Ovary (tissue), 9 donors: ENCODE data around the gene PRIMA1. TPM values are rescaled to one million over a fixed set of nuclear protein-coding genes. Genes with fewer than 3 reads are reported as not detected.

Experiments used
- DNase-seq, 5 donors: peaks; one replicate each; pipeline ENCODE4 v3.0.0-alpha.2; 2019 to 2020
- H3K27ac ChIP-seq, 2 donors: fragments of 200-600 bp; one replicate each; pipeline versions ENCODE4 v1.5.1 to v1.8.0; 2019 to 2022
- H3K27me3 ChIP-seq: fragments of 200-600 bp; one replicate; pipeline ENCODE4 v1.8.0; 2022
- H3K36me3 ChIP-seq: fragments of 200-600 bp; sonication (generic); one replicate; pipeline ENCODE4 v1.5.1; 2019
- H3K4me1 ChIP-seq: one replicate; pipeline ENCODE4 v1.8.1; 2013; ENCODE audit warnings: mild to moderate bottlenecking, moderate library complexity; ENCODE audit not compliant: insufficient read depth
- H3K4me3 ChIP-seq: fragments of 200-600 bp; sonication (generic); one replicate; pipeline ENCODE4 v1.5.1; 2017
- H3K9me3 ChIP-seq, 2 donors: fragments of 200-600 bp in 1 of 2; sonication (generic) in 1 of 2; one replicate each; pipeline versions ENCODE4 v1.5.1 to v1.8.1; 2013 to 2019; ENCODE audit warnings: mild to moderate bottlenecking in 1 of 2, moderate library complexity in 1 of 2
- EP300 ChIP-seq: sonication (generic); formaldehyde crosslinking; IDR thresholded peaks from one replicate; pipeline ENCODE4 v1.6.1; 2017; ENCODE audit warnings: antibody characterized with exemption
- POLR2A ChIP-seq: fragments of 450-650 bp; IDR thresholded peaks from one replicate; pipeline ENCODE4 v1.6.1; 2017; ENCODE audit warnings: antibody characterized with exemption, mild to moderate bottlenecking, moderate library complexity
- WGBS, 3 donors: extraction: QIAGEN DNeasy Blood & Tissue Kit in 1 of 3; methylation state at CpG; one replicate each; pipeline versions ENCODE4 v1.1.5 to v1.1.7; 2013 to 2017; 5-methylcytosine and 5-hydroxymethylcytosine counted together
- intact Hi-C, 4 donors: fragments of 100-400 bp; cut with DNase I; formaldehyde crosslinking; loops; one replicate each; pipeline versions ENCODE4 v1.11.0 to v1.15.1; 2022 to 2023
- polyA plus RNA-seq, 2 donors: library from polyadenylated mRNA; stranded (reverse); fragments of 200-250 nt in 1 of 2; fragments of 350-450 nt in 1 of 2; fragmentation: Illumina TruSeq in 1 of 2; extraction: RNeasy Lipid Tissue Mini Kit (QIAGEN cat#74804) in 1 of 2; gene quantifications; one replicate each; pipeline ENCODE4 v1.2.3, GENCODE V29; 2013 to 2014
- total RNA-seq, 7 donors: library from RNA; depleted of rRNA in 2 of 7; stranded (reverse); fragments of >200 nt in 2 of 7; fragmentation: NEBNext Ultra II Directional in 3 of 7; extraction: Animal tissue kit (Norgen Biotek cat#: 25700) in 3 of 7; gene quantifications; one replicate each; pipeline versions ENCODE4 v1.1.0 to v1.2.4, GENCODE V29; 2016 to 2023
- TF ChIP-seq, protein P1 (sequence below), 3 donors: fragments of 450-650 bp in 2 of 3; fragments of 200-600 bp in 1 of 3; IDR thresholded peaks; one replicate each; pipeline versions ENCODE4 v1.5.1 to v1.8.0; 2016 to 2022; ENCODE audit warnings: antibody characterized with exemption in 3 of 3, mild to moderate bottlenecking in 1 of 3
- donor health status: DM: no; HTN: no; CAD: no; lungs with moderate emphysema.
- donor health status: DM: no; HTN: no; CAD: no.
- donor health status: Bipolar disorder and iron deficiency.
- donor health status: DM: yes; HTN: yes; CAD: no.
- donor health status: DM: no; HTN: no; CAD: no.
- donor health status: DM: yes; HTN: yes; CAD: no.

The PRIMA1 gene
- total and polyA plus RNA-seq, 9 donors = 2.3 to 11.5 (median 4.2) TPM

DNA sequence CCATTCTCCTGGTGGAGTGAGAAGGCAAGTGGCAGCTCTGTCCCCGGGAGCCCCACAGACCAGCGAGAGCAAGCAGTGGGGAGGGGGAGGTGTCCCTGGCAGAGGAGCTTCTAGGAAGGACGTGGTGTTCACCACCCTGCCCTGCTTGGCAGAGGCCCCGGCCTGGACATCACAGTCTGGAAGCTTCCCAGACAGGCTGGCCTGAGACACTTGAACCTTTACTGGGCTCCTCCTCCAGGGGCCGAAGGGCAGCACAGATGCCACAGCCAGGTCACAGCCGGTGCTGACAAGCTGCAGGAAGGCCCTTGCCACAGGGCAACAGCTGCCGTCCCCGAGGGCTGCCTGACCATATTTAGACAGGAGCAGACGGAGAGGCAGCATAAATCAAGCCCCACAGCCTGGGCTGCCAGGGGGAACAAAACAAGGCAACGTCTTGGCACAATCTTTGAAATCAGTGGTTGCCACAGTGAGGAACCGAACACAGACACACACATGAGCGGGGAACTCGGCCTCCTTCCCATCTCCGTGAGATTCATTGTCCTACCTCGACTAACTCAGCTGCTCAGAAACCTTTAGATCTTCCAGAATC, 28.5 kb downstream of the PRIMA1 start:
- peaks cover 2% of the 10 kb centered on the region for H3K4me1 ChIP-seq
- no peak overlapping the region for H3K4me3 ChIP-seq
- no peaks in the 10 kb centered on the region for H3K36me3 ChIP-seq
- H3K9me3 ChIP-seq = no peaks in the 10 kb centered on the region
- peak; percentile 13 to 65 (median 31) for DNase-seq
- TF ChIP-seq, protein P1, sequence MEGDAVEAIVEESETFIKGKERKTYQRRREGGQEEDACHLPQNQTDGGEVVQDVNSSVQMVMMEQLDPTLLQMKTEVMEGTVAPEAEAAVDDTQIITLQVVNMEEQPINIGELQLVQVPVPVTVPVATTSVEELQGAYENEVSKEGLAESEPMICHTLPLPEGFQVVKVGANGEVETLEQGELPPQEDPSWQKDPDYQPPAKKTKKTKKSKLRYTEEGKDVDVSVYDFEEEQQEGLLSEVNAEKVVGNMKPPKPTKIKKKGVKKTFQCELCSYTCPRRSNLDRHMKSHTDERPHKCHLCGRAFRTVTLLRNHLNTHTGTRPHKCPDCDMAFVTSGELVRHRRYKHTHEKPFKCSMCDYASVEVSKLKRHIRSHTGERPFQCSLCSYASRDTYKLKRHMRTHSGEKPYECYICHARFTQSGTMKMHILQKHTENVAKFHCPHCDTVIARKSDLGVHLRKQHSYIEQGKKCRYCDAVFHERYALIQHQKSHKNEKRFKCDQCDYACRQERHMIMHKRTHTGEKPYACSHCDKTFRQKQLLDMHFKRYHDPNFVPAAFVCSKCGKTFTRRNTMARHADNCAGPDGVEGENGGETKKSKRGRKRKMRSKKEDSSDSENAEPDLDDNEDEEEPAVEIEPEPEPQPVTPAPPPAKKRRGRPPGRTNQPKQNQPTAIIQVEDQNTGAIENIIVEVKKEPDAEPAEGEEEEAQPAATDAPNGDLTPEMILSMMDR (IDR thresholded peaks at IDR 0.05) = no peak
- TF ChIP-seq EP300 (no peak), POLR2A (no peak)
- 12 to 19% (median 17%) methylated on average over 15 of the region's 15 CpGs for WGBS, 3 donors
- H3K27me3 ChIP-seq = no peaks in the 10 kb centered on the region
- no peak overlapping the region for H3K27ac ChIP-seq
- intact Hi-C loops = no loop called here

DNA sequence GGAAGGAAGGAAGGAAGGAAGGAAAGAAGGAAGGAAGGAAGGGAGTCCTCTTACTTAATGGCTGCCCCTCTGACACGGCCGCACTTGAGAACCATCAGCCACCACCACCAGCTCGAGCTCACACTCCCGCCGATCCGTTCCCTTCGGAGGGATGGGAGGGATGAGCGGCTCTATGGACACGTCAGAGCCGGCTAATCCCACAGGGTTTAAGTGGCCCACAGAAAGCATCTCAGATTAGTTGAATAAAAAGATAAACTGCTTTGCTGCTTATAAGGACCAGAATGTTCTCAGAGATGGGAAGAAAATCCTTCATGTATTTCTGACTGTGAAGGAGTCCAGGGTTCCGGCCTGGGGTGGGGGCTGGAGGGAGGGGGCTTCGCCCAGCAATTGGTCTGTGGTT, 31.1 kb downstream of the PRIMA1 start:
- 83 to 92% (median 91%) methylated on average over 12 of the region's 12 CpGs for WGBS, 3 donors
- Histone ChIP-seq H3K9me3 (no peaks in the 10 kb centered on the region), H3K4me1 (peaks cover 2% of the 10 kb centered on the region), H3K4me3 (no peak overlapping the region), H3K27me3 (no peaks in the 10 kb centered on the region), H3K36me3 (no peaks in the 10 kb centered on the region), H3K27ac (no peak overlapping the region)
- intact Hi-C loops = no loop called here
- no peak for DNase-seq
- TF ChIP-seq EP300 (no peak), POLR2A (no peak)
- TF ChIP-seq, protein P1 (IDR thresholded peaks at IDR 0.05) = no peak

DNA sequence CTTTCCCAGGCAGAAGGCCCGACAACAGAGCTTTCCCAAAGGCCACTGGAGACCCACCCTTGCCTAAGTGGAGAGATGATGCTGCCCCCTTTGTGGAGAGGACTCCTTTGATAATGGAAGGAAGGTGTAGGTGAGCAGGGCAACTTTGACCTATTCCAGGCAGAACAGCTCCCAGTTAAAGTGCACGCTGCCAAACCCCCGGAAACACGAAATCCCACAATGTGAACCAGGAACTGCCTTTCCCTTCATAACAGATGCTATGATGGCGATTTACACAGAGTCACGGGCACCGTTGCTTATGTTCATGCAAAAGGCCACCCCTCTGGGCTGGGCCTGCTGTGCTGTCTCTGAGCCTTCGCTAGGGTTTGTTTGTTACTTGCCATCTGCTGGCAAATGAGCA, 34.6 kb downstream of the PRIMA1 start:
- no peaks in the 10 kb centered on the region for H3K4me1 ChIP-seq
- H3K27ac ChIP-seq = no peak overlapping the region
- TF ChIP-seq POLR2A (no peak), EP300 (no peak)
- TF ChIP-seq, protein P1 (IDR thresholded peaks at IDR 0.05) = no peak

DNA sequence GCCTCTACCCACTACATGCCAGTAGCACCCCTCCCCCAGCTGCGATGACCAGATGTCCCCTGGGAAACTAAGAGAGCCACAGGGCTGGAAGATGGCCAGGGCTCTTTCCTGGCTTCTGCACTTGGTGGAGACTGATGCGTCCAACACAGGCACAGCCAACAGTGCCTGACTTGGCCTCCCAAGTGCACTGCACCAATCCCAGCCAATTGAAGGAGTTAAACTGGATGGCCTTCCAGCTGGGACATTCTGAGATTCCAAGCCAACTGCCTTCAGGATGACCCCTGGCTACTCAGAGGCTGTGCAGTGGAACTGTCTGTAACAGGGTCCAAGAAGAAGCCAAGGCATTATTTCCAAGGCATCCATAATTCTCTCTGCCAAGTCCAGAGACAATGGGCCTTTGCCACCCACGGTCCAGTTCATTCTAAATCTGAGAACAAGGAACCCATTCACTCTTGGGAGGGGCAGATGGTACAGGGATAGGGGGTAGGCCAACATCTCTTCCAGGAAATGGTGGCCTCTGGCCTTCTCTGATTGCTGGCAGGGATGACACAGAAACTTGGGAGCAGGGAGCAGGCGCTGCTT, 35.2 kb downstream of the PRIMA1 start:
- DNase-seq = no peak
- Histone ChIP-seq H3K27ac (no peak overlapping the region), H3K27me3 (no peaks in the 10 kb centered on the region), H3K4me1 (no peaks in the 10 kb centered on the region), H3K9me3 (no peaks in the 10 kb centered on the region), H3K4me3 (no peak overlapping the region), H3K36me3 (no peaks in the 10 kb centered on the region)
- 59 to 77% (median 68%) methylated on average over 4 of the region's 4 CpGs for WGBS, 3 donors
- intact Hi-C loops = loop anchor here in 1 of 4 donors (1.0 kb wide), 1 partner anchor 31 kb away; no protein-coding TSS in a partner anchor
- TF ChIP-seq POLR2A (no peak), EP300 (no peak)
- TF ChIP-seq, protein P1 (IDR thresholded peaks at IDR 0.05) = no peak

More for the DNA sequence above, 34.6 kb downstream of the PRIMA1 start:
- intact Hi-C loops = no loop called here
- no peaks in the 10 kb centered on the region for H3K9me3 ChIP-seq
- H3K36me3 ChIP-seq = no peaks in the 10 kb centered on the region
- 91 to 95% (median 94%) methylated on average over 8 of the region's 8 CpGs for WGBS, 3 donors
- H3K27me3 ChIP-seq = no peaks in the 10 kb centered on the region
- no peak overlapping the region for H3K4me3 ChIP-seq
- DNase-seq = no peak
